Fibroblast of pulmonary artery (primary cell): ENCODE data around the gene FAM111A.
A peak's percentile ranks its signal among the peaks of the same experiment; 100 is the strongest.

ENCODE experiments used
- DNase-seq: peaks from one replicate; pipeline ENCODE4 v3.0.0-alpha.2; 2010; ENCODE audit warnings: low read depth
- H3K4me3 ChIP-seq: replicated peaks from 2 replicates; pipeline ENCODE4 v1.5.1; 2011; ENCODE audit warnings: low read depth, mild to moderate bottlenecking, control low read depth, low read length, moderate library complexity
- TF ChIP-seq, protein P1 (sequence below): IDR thresholded peaks from 2 replicates; pipeline ENCODE4 v1.5.1; 2011; ENCODE audit warnings: mild to moderate bottlenecking, control low read depth, low read length, inconsistent platforms; ENCODE audit errors: missing control alignments

Gene FAM111A

DNA sequence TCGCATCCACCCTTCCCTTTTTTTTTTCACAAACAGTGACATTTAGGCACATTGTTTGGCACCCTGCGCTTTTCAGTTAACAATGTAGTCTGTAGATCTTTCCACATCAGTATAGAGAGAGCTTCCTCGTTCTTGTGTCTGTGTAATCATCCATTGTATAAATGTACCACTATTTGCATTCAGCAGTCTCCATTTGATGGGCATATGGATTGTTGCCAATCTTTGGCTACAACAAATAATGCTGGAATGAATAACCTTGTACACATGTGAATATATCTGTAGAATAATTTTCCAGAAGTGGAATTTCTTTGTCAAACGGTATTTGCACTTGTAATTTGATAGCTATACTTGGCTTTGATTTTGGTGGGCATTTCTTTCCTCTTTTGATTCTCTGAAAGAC, 52.9 kb downstream of the FAM111A start:
- no peak overlapping the region for H3K4me3 ChIP-seq
- TF ChIP-seq, protein P1, sequence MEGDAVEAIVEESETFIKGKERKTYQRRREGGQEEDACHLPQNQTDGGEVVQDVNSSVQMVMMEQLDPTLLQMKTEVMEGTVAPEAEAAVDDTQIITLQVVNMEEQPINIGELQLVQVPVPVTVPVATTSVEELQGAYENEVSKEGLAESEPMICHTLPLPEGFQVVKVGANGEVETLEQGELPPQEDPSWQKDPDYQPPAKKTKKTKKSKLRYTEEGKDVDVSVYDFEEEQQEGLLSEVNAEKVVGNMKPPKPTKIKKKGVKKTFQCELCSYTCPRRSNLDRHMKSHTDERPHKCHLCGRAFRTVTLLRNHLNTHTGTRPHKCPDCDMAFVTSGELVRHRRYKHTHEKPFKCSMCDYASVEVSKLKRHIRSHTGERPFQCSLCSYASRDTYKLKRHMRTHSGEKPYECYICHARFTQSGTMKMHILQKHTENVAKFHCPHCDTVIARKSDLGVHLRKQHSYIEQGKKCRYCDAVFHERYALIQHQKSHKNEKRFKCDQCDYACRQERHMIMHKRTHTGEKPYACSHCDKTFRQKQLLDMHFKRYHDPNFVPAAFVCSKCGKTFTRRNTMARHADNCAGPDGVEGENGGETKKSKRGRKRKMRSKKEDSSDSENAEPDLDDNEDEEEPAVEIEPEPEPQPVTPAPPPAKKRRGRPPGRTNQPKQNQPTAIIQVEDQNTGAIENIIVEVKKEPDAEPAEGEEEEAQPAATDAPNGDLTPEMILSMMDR = no peak
- DNase-seq = no peak

DNA sequence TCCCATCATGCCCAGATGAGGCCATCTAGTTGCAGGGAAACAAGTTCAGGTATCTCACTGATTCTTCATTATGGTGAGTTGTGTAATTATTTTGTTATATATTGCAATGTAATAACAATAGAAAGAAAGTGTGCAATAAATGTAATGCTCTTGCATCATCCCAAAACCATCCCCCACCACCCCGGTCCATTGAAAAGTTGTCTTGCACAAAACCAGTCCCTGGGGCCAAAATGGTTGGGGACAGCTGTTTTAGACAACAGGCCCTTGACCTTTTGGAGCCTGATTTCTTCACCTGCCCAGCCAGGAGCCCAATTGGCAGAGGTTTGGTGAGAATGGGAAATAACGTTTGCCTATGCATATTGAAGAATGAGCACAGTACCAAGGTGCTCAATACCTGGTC, 54.1 kb downstream of the FAM111A start:
- no peak for DNase-seq
- H3K4me3 ChIP-seq = no peak overlapping the region
- TF ChIP-seq, protein P1 = no peak

DNA sequence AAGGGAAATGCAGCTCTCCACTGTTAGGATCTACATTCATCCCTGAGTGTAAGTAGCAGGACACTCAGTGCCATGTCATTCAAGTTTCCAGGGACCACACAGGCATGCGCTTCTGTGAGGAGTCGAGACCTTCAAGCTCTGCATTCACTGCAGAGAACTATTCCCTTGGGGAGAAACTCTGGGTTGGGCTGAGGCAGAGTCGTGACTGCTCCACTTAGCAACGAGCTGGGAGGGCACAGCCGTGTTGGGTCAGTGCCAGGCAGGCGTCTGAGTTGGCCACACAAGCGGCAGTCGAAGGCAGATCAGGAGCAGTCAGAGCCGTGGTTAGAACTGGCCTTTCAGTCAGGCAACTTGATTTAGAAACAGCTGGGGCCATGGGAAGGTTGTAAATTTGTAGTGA, 55.3 kb downstream of the FAM111A start:
- TF ChIP-seq, protein P1 = no peak
- peak; percentile 78 for DNase-seq
- no peak overlapping the region for H3K4me3 ChIP-seq

DNA sequence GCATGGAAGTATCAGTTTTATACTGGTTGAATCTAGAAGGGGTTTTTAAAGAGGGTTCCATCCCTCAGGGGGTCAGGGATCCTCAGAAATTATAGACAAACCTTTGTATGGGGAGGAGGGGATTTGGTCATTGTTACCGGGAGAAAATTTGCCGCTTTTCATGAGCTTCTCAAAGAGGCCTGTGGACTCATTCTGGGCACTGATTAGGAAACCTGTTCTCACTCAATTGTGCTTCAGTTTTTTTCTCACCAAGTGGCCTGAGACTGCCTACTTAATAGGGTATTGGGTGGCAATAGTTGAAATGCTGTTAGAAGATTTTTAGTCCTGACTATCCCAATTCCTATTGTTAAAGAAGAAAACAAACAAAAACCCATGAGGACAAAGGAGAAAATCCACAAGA, 56.1 kb downstream of the FAM111A start:
- DNase-seq = no peak
- TF ChIP-seq, protein P1 = no peak

DNA sequence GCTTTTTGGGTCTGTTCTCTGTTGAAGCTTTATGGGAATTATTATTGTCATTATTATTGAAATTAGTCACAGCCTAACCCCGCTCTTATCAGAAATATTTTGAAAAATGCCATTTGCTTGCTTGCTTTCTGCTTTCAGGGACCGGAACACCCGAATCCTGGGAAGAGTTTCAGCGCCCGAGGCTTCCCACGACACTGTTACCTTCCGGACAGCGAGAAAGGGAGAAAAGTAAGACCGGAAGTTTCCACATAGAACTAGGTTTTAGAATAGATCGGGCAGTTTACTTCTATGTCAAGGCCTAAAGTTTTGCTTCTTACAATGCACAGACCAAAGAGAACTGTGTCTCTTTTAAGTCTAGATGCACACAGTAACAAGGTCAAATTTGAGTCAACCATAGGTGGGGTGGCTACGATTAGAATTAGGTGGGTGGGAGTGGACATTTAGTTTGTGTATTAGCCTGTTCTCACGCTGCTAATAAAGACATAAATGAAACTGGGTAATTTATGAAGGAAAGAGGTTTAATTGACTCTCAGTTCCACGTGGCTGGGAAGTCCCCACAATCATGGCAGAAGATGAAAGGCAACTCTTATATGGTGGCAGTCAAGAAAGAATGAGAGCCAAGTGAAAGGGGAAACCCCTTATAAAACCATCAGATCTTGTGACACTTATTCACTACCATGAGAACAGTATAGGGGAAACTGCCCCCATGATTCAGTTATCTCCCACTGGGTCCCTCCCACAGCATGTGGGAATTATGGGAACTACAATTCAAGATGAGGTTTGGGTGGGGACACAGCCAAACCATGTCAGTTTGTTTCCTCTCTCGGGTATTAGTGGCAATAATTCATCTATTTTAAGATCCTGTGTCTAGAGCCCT, 57.1 kb downstream of the FAM111A start:
- TF ChIP-seq, protein P1 = no peak
- no peak for DNase-seq
- H3K4me3 ChIP-seq = no peak overlapping the region

More for the DNA sequence above, 56.1 kb downstream of the FAM111A start:
- no peak overlapping the region for H3K4me3 ChIP-seq

DNA sequence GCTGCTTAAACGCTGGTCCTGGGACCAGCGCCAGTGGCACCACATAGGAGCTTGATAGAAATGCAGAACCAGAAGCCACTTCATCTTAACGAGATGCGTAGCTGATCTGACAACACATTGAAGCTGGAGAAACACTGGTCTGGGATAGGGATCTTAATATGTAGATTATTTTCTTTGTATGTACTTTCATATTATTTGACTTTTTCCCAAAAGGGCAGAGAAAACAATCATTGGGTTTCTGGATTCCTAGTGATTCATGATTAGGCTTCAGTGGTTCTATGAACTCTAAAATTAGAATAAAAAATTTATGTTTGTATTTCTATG, 57.7 kb downstream of the FAM111A start:
- H3K4me3 ChIP-seq = no peak overlapping the region
- TF ChIP-seq, protein P1 = no peak
- no peak for DNase-seq

DNA sequence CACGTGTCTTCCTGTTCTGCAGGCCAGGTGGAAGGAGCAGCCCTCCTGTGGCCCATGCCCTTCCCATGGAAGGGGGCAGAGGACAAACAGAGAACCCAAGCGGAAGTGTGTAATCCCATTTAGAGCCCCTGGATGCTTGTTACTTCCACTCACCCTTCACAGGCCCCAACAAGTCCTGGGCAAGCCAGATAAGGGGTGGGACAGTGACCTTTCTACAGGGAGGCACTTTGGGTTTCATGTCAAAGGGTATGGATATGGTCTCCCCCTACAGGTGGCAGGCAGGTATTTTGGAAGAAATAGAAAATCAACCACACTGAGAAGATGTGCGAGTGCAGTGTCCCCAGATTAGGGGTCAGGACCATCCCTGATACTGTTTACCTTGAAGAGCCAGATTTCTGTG, 58.7 kb downstream of the FAM111A start:
- H3K4me3 ChIP-seq = no peak overlapping the region
- DNase-seq = no peak
- TF ChIP-seq, protein P1 = peak; percentile 13
